Measurements from ENCODE around the gene GPR179. TPM values are rescaled to one million over a fixed set of nuclear protein-coding genes. Genes with fewer than 3 reads are reported as not detected.
A peak's percentile ranks its signal among the peaks of the same experiment; 100 is the strongest.
"Not testable (repeated sequence)": the region's sequence is repeated elsewhere in the genome, so short reads cannot be mapped to it uniquely, and the experiment has no call there.

GPR179 gene
- total and polyA plus RNA-seq, 10 donors = 0.03 to 0.17 (median 0.06) TPM; not detected in 5

DNA sequence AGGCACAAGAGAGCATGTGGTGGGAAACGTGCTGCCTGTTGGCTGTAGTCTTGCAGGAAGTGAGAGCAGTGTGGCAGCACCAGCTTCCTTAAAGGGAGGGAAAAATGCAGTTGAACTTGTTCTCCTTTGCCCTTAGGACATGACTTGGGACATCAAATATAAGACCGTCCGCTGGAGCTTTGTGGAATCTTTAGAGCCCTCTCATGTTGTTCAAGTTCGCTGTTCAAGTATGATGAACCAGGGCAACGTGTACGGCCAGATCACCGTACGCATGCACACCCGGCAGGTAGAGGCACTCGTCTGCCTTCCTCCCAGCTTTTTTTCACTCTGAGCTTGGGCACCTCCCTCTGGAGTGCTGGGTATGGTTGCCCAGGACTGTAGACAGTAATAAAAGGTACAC, 23.3 kb downstream of the GPR179 start:
- Histone ChIP-seq H3K36me3 (peaks cover 0 to 85% (median 38%) of the 10 kb centered on the region in 6 donors), H3K27me3 (replicated peaks in 1 of 7) (no peaks in the 10 kb centered on the region), H3K4me1 (peaks cover 0 to 2% (median 0%) of the 10 kb centered on the region in 6 donors), H3K4me3 (no peak overlapping the region), H3K27ac (no peak overlapping the region), H3K9me3 (no peaks in the 10 kb centered on the region)
- DNase-seq = peak; percentile 52
- TF ChIP-seq POLR2A (IDR thresholded peaks at IDR 0.05) (no peak), POLR2AphosphoS5 (IDR thresholded peaks at IDR 0.05) (no peak)
- TF ChIP-seq, protein P1, sequence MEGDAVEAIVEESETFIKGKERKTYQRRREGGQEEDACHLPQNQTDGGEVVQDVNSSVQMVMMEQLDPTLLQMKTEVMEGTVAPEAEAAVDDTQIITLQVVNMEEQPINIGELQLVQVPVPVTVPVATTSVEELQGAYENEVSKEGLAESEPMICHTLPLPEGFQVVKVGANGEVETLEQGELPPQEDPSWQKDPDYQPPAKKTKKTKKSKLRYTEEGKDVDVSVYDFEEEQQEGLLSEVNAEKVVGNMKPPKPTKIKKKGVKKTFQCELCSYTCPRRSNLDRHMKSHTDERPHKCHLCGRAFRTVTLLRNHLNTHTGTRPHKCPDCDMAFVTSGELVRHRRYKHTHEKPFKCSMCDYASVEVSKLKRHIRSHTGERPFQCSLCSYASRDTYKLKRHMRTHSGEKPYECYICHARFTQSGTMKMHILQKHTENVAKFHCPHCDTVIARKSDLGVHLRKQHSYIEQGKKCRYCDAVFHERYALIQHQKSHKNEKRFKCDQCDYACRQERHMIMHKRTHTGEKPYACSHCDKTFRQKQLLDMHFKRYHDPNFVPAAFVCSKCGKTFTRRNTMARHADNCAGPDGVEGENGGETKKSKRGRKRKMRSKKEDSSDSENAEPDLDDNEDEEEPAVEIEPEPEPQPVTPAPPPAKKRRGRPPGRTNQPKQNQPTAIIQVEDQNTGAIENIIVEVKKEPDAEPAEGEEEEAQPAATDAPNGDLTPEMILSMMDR (IDR thresholded peaks at IDR 0.05 in 8 of 11, conservative IDR thresholded peaks at IDR 0.05 in 3 of 11) = no peak
- WGBS, 5 donors = 88 to 92% (median 90%) methylated on average over 10 of the region's 10 CpGs
- intact Hi-C loops (cut with DNase I; ENCODE audit: low total_unique reads) = no loop called here

DNA sequence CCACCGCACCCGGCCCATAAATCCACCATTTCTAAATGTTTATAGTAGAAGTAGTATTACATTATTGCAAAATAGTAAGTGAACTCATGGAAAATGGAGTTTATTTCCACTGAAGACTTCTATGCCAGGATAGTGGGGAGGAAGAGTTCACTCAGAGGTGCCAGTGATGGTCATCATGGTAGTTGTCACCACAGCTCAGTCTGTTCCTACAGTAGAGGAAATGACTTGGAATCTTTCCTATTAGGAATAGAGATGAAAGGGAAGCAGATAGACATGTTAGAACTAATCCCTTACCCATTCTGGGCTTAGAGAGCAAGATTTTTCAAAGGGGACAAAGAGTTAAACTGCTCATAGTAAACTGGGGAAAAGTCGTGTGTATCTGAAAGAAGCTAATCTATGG, 26.7 kb downstream of the GPR179 start:
- DNase-seq = no peak

DNA sequence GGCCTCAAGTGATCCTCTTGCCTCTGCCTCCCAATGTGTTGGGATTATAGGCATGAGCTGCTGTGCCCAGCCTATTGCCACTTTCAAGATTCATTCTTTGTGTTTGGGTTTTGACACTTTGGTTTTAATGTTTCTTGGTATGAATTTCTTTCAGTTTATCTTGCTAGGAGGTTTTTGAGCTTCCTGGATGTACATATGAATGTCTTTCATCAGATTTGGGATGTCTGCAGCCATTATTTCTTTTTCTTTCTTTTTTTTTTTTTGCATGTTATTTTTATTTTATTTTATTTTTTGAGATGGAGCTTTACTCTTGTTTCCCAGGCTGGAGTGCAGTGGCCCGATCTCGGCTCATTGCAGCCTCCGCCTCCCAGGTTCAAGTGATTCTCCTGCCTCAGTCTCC, 28.3 kb downstream of the GPR179 start:
- H3K4me3 ChIP-seq = no peak overlapping the region
- intact Hi-C loops (cut with DNase I; ENCODE audit: low total_unique reads) = no loop called here
- peaks cover 0 to 90% (median 32%) of the 10 kb centered on the region in 6 donors for H3K36me3 ChIP-seq
- H3K27me3 ChIP-seq (replicated peaks in 1 of 7) = no peaks in the 10 kb centered on the region
- no peaks in the 10 kb centered on the region for H3K9me3 ChIP-seq
- no peaks in the 10 kb centered on the region for H3K4me1 ChIP-seq
- DNase-seq = no peak
- H3K27ac ChIP-seq = no peak overlapping the region
- WGBS, 5 donors = 65 to 90% (median 67%) methylated on average over 3 of the region's 3 CpGs
- TF ChIP-seq, protein P1 (IDR thresholded peaks at IDR 0.05 in 8 of 11, conservative IDR thresholded peaks at IDR 0.05 in 3 of 11) = no peak
- TF ChIP-seq POLR2A (IDR thresholded peaks at IDR 0.05) (no peak), POLR2AphosphoS5 (IDR thresholded peaks at IDR 0.05) (no peak)

More for the DNA sequence above, 26.7 kb downstream of the GPR179 start:
- no peaks in the 10 kb centered on the region for H3K4me1 ChIP-seq
- intact Hi-C loops (cut with DNase I; ENCODE audit: low total_unique reads) = no loop called here
- H3K27me3 ChIP-seq (replicated peaks in 1 of 7) = no peaks in the 10 kb centered on the region
- H3K4me3 ChIP-seq = no peak overlapping the region
- no peaks in the 10 kb centered on the region for H3K9me3 ChIP-seq
- 83 to 97% (median 91%) methylated on average over 3 of the region's 3 CpGs for WGBS, 5 donors
- H3K36me3 ChIP-seq = peaks cover 0 to 90% (median 31%) of the 10 kb centered on the region in 6 donors
- TF ChIP-seq, protein P1 (IDR thresholded peaks at IDR 0.05 in 8 of 11, conservative IDR thresholded peaks at IDR 0.05 in 3 of 11) = no peak
- no peak for TF ChIP-seq POLR2A (IDR thresholded peaks at IDR 0.05)
- TF ChIP-seq POLR2AphosphoS5 (IDR thresholded peaks at IDR 0.05) = no peak
- H3K27ac ChIP-seq = no peak overlapping the region

DNA sequence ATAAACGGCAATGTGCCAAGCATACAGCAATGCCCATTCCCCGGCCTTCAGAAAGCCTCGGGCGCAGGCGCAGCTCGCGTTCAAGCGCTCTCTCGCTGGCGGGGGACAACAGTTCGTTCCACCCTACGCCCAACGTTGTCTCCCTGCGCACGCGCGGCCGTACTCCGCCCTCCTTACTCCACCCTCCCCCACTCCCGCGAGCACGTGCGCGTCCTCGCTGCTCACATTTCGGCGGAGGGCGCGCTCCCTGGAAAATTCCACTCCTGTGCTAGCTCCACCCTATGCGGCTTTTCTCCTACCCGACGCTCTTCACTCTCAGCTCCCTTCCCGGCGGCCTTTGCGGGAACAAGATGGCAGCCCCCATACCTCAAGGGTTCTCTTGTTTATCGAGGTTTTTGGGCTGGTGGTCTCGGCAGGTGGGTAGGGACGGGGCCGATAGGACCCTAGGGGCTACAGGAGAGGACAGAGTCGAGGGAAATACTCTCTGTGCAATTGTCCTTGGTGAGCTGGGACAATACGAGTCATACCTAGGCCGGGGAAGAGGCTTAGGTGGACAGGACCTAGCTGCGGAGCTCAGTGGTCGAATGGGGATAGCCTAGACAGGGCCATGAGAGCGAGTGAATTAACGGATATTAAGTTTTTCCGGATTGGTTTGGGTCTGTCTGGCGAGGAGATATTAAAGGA, 46.8 kb downstream of the GPR179 start, which contains the start of gene MRPL45:
Gene MRPL45 (plus strand): TSS at position 335 of the 684 bp plus-strand sequence. CDS start 16 bp downstream, at position 351.
- H3K4me3 ChIP-seq = peak within 1 kb of the TSS; percentile 33 to 69 (median 44)
- TF ChIP-seq POLR2AphosphoS5 (IDR thresholded peaks at IDR 0.05) = peak; percentile 74 to 87 (median 86)
- H3K27ac ChIP-seq = peak within 1 kb of the TSS; percentile 35 to 84 (median 80)
- H3K4me1 ChIP-seq; intact Hi-C loops (cut with DNase I; ENCODE audit: low total_unique reads); H3K9me3 ChIP-seq; H3K27me3 ChIP-seq (replicated peaks in 1 of 7): not testable (repeated sequence)
- peaks cover 0 to 25% (median 5%) of the 10 kb centered on the region in 6 donors for H3K36me3 ChIP-seq
- 0 to 1% (median 1%) methylated on average over 46 to 48 of the region's 48 CpGs for WGBS, 5 donors
- DNase-seq = peak; percentile 98

DNA sequence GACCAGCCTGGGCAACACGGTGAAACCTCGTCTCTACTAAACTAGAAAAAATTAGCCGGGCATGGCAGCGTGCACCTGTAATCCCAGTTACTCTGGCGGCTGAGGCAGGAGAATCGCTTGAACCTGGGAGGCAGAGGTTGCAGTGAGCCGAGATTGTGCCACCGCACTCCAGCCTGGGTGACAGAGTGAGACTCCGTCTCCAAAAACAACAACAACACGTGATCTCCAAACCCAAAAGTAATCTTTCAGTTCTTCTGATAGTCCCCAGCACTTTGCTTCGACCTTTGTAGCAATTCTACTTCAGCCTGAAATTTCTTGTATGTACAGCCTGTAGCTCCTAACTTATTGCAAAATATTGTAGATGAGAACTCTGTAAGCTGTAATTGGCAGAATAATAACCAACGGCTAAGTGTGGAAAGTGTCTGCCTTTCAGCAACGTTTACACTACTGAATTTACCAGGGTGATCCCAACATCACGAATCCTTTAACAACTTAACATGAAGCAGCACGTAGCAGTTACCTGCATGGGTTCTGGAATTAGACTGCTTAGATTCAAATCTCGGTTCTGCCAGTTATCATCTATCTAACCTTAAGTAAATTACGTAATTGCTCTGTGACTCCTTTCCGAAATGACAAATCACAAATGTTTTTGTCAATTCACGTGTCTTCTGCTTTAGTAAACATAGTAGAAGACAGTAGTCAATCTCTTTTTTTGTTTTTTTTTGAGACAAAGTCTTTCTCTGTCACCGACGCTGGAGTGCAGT, 48.0 kb downstream of the GPR179 start:
- Histone ChIP-seq H3K4me3 (peak overlapping the region in 3 of 8 donors; percentile 51 to 69 (median 59)), H3K36me3 (peaks cover 0 to 13% (median 5%) of the 10 kb centered on the region in 6 donors), H3K27ac (peak overlapping the region in 3 of 8 donors; percentile 81 to 83 (median 82))
- H3K4me1 ChIP-seq; H3K9me3 ChIP-seq; DNase-seq; H3K27me3 ChIP-seq (replicated peaks in 1 of 7); intact Hi-C loops (cut with DNase I; ENCODE audit: low total_unique reads): not testable (repeated sequence)
- 77 to 85% (median 83%) methylated on average over 19 to 21 of the region's 21 CpGs for WGBS, 5 donors

DNA sequence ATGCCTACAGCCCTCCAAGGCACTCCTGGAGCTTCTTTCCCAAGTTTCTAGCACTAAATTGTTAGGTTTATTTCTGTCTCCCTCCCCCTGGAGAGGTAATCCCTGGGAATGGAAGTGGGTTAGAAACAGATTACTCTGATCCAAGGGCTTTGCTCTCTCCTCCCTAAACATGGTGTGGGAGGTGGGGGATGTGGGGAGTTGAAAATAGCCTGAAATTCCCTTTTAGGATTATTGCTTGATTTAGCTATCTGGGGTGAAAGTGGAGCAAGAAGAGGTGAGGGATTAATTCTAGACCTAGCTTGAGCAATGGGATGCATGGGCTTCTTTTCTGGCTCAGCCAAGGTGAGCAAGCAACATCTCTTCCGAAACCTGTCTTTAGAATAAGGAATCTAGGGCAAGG, 54.0 kb downstream of the GPR179 start:
- 81 to 96% (median 88%) methylated on average over 1 of the region's 1 CpG for WGBS, 5 donors

More for the DNA sequence above, 54.0 kb downstream of the GPR179 start:
- H3K27ac ChIP-seq; DNase-seq; intact Hi-C loops (cut with DNase I; ENCODE audit: low total_unique reads); H3K4me3 ChIP-seq; H3K36me3 ChIP-seq; H3K27me3 ChIP-seq (replicated peaks in 1 of 7); H3K9me3 ChIP-seq; H3K4me1 ChIP-seq: not testable (repeated sequence)
